Loucy (cell line): ENCODE data around the gene RFPL2.
"Not testable (repeated sequence)": the region's sequence is repeated elsewhere in the genome, so short reads cannot be mapped to it uniquely, and the experiment has no call there.

Experiments
- EZH2phosphoT487 ChIP-seq: fragments of 200-600 bp; IDR thresholded peaks from 2 replicates; pipeline ENCODE4 v1.6.1; 2018; ENCODE audit warnings: antibody characterized with exemption, mild to moderate bottlenecking, moderate library complexity, borderline replicate concordance
- TF ChIP-seq, protein P1 (sequence below): fragments of 200-600 bp; sonication (generic); conservative IDR thresholded peaks from 2 replicates; pipeline ENCODE4 v1.5.1; 2014; ENCODE audit warnings: mild to moderate bottlenecking, antibody characterized with exemption, low read length

GRCh38 chr22:32150647-32151046 is 54.2 kb downstream of the RFPL2 start:
- TF ChIP-seq, protein P1, sequence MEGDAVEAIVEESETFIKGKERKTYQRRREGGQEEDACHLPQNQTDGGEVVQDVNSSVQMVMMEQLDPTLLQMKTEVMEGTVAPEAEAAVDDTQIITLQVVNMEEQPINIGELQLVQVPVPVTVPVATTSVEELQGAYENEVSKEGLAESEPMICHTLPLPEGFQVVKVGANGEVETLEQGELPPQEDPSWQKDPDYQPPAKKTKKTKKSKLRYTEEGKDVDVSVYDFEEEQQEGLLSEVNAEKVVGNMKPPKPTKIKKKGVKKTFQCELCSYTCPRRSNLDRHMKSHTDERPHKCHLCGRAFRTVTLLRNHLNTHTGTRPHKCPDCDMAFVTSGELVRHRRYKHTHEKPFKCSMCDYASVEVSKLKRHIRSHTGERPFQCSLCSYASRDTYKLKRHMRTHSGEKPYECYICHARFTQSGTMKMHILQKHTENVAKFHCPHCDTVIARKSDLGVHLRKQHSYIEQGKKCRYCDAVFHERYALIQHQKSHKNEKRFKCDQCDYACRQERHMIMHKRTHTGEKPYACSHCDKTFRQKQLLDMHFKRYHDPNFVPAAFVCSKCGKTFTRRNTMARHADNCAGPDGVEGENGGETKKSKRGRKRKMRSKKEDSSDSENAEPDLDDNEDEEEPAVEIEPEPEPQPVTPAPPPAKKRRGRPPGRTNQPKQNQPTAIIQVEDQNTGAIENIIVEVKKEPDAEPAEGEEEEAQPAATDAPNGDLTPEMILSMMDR = not testable (repeated sequence)
- TF ChIP-seq EZH2phosphoT487 = not testable (repeated sequence)
